ENCODE results near the gene BFAR. TPM values are rescaled to one million over a fixed set of nuclear protein-coding genes. Genes with fewer than 3 reads are reported as not detected.

BFAR gene, protein sequence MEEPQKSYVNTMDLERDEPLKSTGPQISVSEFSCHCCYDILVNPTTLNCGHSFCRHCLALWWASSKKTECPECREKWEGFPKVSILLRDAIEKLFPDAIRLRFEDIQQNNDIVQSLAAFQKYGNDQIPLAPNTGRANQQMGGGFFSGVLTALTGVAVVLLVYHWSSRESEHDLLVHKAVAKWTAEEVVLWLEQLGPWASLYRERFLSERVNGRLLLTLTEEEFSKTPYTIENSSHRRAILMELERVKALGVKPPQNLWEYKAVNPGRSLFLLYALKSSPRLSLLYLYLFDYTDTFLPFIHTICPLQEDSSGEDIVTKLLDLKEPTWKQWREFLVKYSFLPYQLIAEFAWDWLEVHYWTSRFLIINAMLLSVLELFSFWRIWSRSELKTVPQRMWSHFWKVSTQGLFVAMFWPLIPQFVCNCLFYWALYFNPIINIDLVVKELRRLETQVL
- polyA plus RNA-seq (ENCODE audit: insufficient read length in 10 of 10): 10 to 100 TPM; 45.0 to 58.8 (median 49.8) TPM
- long read RNA-seq, donor 1, partial matches to known transcripts: 9 of 14 reads
- long read RNA-seq, donor 1, other reads (novel, unspliced or antisense): 0 of 14 reads
- long read RNA-seq, donor 2, transcript BFAR-201 (8 exons, 3,039 nt): major isoform, 6 of 17 reads
- long read RNA-seq, donor 2, transcript BFAR-203 (4 exons, 1,414 nt): minor isoform, 5 of 17 reads
- long read RNA-seq, donor 2, partial matches to known transcripts: 5 of 17 reads
- long read RNA-seq, donor 2, other reads (novel, unspliced or antisense): 0 of 17 reads
- long read RNA-seq, donor 3: 0 reads
- long read RNA-seq, donor 4, transcript BFAR-201 (8 exons, 3,039 nt): major isoform, 5 of 29 reads
- long read RNA-seq, donor 4, partial matches to known transcripts: 23 of 29 reads
- long read RNA-seq, donor 4, other reads (novel, unspliced or antisense): 0 of 29 reads
- long read RNA-seq, donor 5, partial matches to known transcripts: 11 of 18 reads
- long read RNA-seq, donor 5, other reads (novel, unspliced or antisense): 0 of 18 reads
- long read RNA-seq, donor 6, transcript BFAR-203 (4 exons, 1,414 nt): major isoform, 7 of 26 reads
- long read RNA-seq, donor 6, transcript BFAR-201 (8 exons, 3,039 nt): major isoform, 7 of 26 reads
- long read RNA-seq, donor 6, partial matches to known transcripts: 11 of 26 reads
- long read RNA-seq, donor 6, other reads (novel, unspliced or antisense): 0 of 26 reads
- long read RNA-seq, donor 7, transcript BFAR-201 (8 exons, 3,039 nt): major isoform, 5 of 15 reads
- long read RNA-seq, donor 7, partial matches to known transcripts: 9 of 15 reads
- long read RNA-seq, donor 7, other reads (novel, unspliced or antisense): 0 of 15 reads
- long read RNA-seq, donor 8, partial matches to known transcripts: 6 of 13 reads
- long read RNA-seq, donor 8, other reads (novel, unspliced or antisense): 0 of 13 reads
- long read RNA-seq, donor 9, partial matches to known transcripts: 0 of 3 reads
- long read RNA-seq, donor 9, other reads (novel, unspliced or antisense): 0 of 3 reads

DNA sequence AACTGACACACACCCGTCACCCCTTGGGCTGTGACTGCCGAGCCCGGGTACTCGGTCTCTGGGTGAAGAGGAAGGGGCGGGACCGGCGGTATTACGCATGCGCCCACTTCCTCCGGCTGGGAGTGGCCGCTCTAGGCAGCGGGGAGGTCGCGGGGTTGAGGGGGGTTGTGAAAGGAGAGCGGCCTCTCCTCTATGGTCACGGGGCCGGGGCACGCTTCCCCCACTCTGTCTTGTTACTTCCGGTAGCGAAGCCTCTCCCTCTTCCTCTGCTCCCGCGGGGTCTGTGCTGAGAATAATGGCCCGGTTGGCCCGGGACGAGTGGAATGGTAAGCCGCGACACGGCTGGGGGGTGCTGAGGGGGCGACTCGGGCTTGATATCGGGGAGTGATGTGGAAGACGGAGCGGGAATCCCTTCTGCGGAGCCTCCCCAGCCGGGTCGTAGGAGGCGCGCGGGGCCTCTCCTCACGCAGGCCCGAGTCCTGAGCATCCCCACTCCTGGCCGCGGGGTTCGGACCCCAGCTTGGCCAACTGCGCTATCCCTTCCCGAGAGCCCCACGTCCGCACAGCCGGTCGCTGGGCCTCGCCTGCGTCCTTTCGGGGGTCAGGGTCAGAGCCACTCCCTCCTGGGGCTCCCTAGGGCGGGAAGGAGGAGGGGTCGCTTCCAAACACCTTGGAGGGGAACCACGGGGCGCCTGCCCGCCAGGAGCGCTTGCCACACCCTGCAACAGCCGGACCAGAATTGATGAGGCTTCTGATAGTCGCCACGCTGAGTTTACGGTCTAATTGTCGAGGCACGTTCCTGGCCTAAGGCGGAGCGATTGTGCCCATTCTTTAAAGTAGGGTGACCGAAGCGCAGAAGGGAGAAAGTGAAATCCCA, at the start of gene BFAR:
TSS of gene BFAR (plus strand) at position 259 of the 877 bp plus-strand sequence. CDS start 11,396 bp downstream, outside the sequence.
- peak; percentile 97 to 99 (median 98) for DNase-seq

DNA sequence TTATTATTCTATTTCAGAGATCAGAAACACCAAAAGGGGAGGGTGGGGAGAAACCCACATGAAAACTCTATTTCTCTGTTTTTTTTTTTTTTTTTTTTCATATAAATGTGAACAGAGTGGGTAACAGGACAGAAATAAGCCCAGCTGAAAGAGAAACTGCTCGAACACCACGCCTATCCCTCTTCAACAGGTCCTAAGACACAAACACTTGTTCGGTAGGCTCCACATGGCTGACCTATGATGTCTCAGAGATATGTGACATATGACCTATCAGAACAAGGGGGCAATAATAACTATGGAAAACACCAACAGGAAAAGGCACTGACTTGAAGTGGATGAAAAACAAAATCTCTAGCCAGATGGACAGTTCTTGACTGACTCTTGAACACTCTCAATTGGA, 47.5 kb upstream of the BFAR start:
- DNase-seq: no peak

DNA sequence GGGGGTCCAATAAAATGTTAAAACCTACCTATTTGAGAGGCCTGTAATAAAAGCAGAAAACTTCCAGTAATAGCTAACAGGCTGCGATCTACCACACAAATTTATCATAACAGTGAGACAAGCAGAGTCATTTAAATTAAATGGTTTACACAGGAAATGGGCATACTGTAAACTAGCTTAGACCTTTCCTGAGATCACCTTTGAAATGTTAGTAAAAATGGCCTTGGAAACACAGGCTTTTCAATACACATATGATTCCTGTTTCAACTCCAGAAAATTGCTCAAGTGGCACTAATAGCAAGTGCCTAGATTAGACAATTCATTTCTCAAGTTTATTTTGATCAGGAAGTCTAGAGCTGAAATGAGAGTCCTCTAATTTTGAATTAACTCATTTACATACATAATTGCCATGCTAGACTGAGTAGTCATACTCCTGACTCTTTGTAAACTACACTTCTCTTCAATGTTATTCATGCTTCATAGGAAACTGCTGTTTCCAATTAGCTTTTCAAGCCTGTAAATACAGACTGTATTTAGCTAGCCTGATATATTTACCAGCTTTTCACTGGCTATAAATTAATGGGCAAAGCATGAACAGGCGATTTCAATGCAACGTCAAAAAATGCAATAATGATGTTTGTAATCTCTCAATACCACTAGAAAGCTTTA, 46.0 kb upstream of the BFAR start:
- DNase-seq: no peak

DNA sequence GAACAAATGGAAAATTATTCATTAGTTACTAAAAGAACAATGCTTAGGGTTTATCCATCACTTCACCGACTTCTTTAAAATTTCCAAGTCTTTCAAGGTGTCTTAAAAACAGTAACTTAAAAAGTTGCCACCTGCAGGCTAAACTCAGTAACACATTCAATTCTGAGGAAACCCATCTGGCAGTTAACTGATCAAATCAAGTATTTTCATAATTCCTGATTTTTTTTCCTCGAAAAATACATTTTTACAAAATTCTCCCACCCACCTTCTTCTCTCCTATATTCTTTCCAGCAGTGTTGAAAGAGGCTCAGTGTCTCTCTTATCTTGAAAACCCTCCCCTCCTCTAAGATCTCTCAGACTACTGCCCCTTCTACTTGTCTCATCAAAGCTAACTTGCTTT, 32.6 kb upstream of the BFAR start:
- DNase-seq: peak; percentile 0 to 14 (median 1)

DNA sequence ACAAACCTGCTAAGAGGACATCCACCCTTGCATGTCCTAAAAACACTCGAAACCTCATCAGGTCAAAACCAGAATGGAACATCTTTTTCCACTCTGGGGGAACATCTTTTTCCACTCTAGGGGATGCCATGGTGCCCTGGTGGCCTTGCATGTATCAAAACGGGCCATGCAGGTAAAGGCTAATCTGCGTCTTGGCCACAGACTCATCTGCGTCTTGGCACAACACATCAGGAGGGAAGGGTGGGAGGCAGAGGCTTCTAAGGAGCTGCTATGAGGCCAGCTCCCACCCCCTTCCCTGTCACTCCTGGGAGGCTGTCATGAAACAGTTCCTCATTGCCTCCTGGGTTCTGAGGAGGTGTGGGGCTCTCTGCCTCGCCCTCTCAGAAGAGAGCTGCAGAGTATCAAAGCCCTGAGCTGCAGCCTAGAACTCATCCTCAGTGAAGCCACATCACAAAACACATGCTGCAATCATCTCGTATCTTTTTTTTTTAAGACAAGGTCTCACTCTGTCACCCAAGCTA, 30.2 kb upstream of the BFAR start:
- DNase-seq: peak in 1 of 3 donors; percentile 1

GRCh38 chr16:14606102-14606501, 26.6 kb upstream of the BFAR start:
- DNase-seq: no peak

DNA sequence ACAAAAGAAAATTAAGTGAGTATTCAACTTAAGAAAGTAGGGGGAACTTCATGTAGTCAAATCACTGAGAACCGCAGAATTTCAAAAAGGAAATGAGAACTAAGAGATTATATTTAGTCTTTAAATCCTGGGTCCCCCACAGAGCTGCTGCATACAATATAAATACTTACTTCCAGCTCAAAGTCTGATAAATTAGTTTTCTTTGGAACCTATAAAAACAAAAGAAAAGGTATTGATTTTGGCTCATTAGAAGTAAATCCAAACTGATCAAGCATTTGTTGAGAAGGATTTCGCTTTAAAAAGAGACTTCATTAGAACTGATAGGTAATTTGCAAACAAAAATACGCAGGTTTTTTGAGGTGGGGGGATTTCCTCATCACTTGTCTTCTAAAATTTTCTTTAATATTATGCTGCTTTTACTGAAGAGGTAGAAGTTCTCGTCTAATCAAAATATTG, 24.6 kb upstream of the BFAR start:
- DNase-seq: no peak

- no peak for DNase-seq
These were observed 24.1 kb upstream of the BFAR start for GRCh38 chr16:14608604-14609003.

GRCh38 chr16:14609716-14610115, 23.0 kb upstream of the BFAR start:
- no peak for DNase-seq

DNA sequence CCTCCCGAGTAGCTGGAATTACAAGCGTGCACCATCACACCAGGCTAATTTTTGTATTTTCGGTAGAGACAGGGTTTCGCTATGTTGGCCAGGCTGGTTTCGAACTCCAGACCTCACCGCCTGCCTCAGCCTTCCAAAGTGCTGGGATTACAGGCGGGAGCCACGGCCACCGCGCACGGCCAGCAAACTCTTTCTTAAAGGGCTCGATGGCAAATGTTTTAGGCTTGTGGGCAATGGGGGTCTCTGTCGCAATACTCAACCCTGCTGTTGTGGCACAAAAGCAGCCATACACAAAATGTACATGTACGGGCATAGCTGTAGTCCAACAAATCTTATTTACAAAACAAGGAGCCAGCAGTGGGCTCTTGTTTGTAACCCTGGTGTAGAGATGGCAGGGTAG, 21.1 kb upstream of the BFAR start:
- no peak for DNase-seq

DNA sequence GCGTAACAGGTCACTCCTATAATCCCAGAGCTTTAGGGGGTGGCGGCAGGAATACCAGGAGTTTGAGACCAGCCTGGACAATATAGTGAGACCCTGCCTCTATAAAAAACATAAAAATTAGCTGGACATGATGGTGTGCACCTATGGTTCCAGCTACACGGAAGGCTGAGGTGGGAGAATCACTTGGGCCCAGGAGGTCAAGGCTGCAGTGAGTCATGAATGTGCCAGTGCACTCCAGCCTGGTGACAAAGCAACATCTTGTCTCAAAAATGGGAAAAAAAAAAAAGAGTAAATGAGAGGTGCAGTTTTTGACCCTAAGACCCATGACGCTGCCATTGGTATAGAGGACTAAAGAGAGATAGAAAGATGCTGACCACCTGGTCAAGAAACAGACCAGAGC, 18.8 kb upstream of the BFAR start:
- no peak for DNase-seq

DNA sequence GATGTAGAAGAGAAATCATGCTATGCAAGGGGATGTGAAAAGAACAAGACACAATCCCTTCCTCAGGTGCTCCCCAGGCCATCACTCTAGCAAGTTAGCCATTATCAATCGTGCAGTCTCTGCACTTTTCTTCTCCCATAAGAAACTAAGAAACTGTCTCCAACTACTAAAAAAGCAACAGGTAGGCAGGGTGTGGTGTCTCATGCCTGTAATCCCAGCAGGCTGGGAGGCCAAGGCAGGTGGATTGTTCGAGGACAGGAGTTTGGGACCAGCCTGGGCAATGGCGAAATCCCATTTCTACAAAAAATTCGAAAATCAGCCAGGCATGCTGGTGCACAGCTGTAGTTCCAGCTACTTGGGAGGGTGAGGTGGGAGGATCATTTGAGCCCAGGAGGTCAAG, 16.5 kb upstream of the BFAR start:
- DNase-seq: no peak

- DNase-seq: no peak
These were observed 14.2 kb upstream of the BFAR start for GRCh38 chr16:14618566-14618965.

- no peak for DNase-seq
These were observed 5.7 kb upstream of the BFAR start for GRCh38 chr16:14627078-14627477.

GRCh38 chr16:14628806-14629611, 3.7 kb upstream of the BFAR start:
- no peak for DNase-seq

GRCh38 chr16:14629612-14629918, 3.2 kb upstream of the BFAR start:
- DNase-seq: no peak

- DNase-seq: peak; percentile 96 to 98 (median 97)
These were observed 2.7 kb upstream of the BFAR start, which contains the start of gene PARN for GRCh38 chr16:14629919-14630619. Gene PARN (minus strand): TSS chr16:14630260. CDS start chr16:14630125, 135 bp downstream.
